Gastroesophageal sphincter (tissue), 4 donors: ENCODE data around the gene ZFP42. TPM values are rescaled to one million over a fixed set of nuclear protein-coding genes. Genes with fewer than 3 reads are reported as not detected.

Experiments
- ATAC-seq: fragments of 150-250 bp; one replicate; pipeline ENCODE4 v1.9.1; 2016; ENCODE audit warnings: mild to moderate bottlenecking, moderate library complexity
- H3K27ac ChIP-seq, 4 donors: fragments of 200-600 bp; sonication (generic) in 3 of 4; 1 replicate in 3 of 4; 2 replicates in 1 of 4; pipeline ENCODE4 v1.5.1; 2016 to 2019
- H3K27me3 ChIP-seq: fragments of 200-600 bp; sonication (generic); one replicate; pipeline ENCODE4 v1.5.1; 2019
- H3K36me3 ChIP-seq, 2 donors: fragments of 200-600 bp; sonication (generic); one replicate each; pipeline ENCODE4 v1.5.1; 2019; ENCODE audit warnings: control low read depth in 1 of 2
- H3K4me1 ChIP-seq, 3 donors: fragments of 200-600 bp; sonication (generic); 1 replicate in 2 of 3; 2 replicates in 1 of 3; pipeline ENCODE4 v1.5.1; 2016 to 2019; ENCODE audit warnings: control low read depth in 2 of 3
- H3K4me3 ChIP-seq, 2 donors: fragments of 200-600 bp; sonication (generic); one replicate each; pipeline ENCODE4 v1.5.1; 2019; ENCODE audit warnings: mild to moderate bottlenecking in 1 of 2, moderate library complexity in 1 of 2
- H3K9me3 ChIP-seq, 3 donors: fragments of 200-600 bp; sonication (generic); one replicate each; pipeline ENCODE4 v1.5.1; 2017 to 2019; ENCODE audit warnings: control low read depth in 2 of 3
- CTCF ChIP-seq, 4 experiments: fragments of 200-600 bp in 2 of 4; fragments of 450-650 bp in 2 of 4; sonication (generic) in 1 of 4; IDR thresholded peaks; one replicate each; pipeline ENCODE4 v1.5.1; 2017 to 2019; ENCODE audit warnings: antibody characterized with exemption in 4 of 4, mild to moderate bottlenecking in 2 of 4, moderate library complexity in 2 of 4
- EP300 ChIP-seq: sonication (generic); formaldehyde crosslinking; IDR thresholded peaks from one replicate; pipeline ENCODE4 v1.6.1; 2017; ENCODE audit warnings: antibody characterized with exemption, mild to moderate bottlenecking
- POLR2A ChIP-seq, 2 donors: fragments of 450-650 bp; IDR thresholded peaks; one replicate each; pipeline ENCODE4 v1.6.1; 2017; ENCODE audit warnings: antibody characterized with exemption in 2 of 2, mild to moderate bottlenecking in 2 of 2, moderate library complexity in 1 of 2
- POLR2AphosphoS5 ChIP-seq: sonication (generic); formaldehyde crosslinking; IDR thresholded peaks from one replicate; pipeline ENCODE4 v1.6.1; 2017; ENCODE audit warnings: antibody characterized with exemption
- WGBS, 2 donors: methylation state at CpG; one replicate each; pipeline ENCODE4 v1.1.5; 2018; ENCODE audit warnings: low coverage in 1 of 2; 5-methylcytosine and 5-hydroxymethylcytosine counted together
- total RNA-seq, 4 donors: library from RNA; depleted of rRNA; stranded (reverse); fragments of >200 nt; gene quantifications; one replicate each; pipeline ENCODE4 v1.1.0, GENCODE V29; 2016

The ZFP42 gene
- not detected for total RNA-seq

GRCh38 chr4:187995322-187996207 is at the start of gene ZFP42:
Gene ZFP42 (plus strand): TSS chr4:187995771. CDS start chr4:188002808, 7,037 bp downstream.
- no peaks in the 10 kb centered on the region for H3K4me1 ChIP-seq
- peaks cover 37% of the 10 kb centered on the region for H3K27me3 ChIP-seq
- ATAC-seq: no peak
- no peak within 1 kb of the TSS for H3K4me3 ChIP-seq
- TF ChIP-seq EP300 (no peak), POLR2AphosphoS5 (no peak), CTCF (IDR thresholded peaks at IDR 0.05) (no peak), POLR2A (IDR thresholded peaks at IDR 0.05) (no peak)
- peaks cover 0 to 11% (median 0%) of the 10 kb centered on the region in 3 donors for H3K9me3 ChIP-seq
- 19 to 30% methylated on average over 7 to 8 of the region's 58 CpGs for WGBS, 2 donors
- H3K36me3 ChIP-seq: no peaks in the 10 kb centered on the region
- no peak within 1 kb of the TSS for H3K27ac ChIP-seq

DNA sequence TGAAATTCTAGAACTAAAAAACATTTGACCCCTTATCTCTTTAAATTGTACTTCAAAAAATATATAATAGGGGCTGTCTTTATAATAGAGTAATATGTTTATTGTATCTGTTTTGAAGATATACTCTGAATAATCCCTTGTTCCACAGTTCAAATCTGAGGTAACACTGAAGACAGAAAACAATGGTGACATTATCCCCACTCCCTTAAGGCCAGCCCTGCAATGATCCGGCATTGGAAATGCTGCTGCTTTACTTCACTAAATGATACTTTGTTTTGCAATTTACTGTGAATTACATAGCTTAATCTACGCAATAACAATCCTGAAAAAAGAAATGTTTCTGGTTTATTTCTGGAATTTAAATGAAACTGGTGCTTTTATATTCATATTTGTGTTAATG is 34.4 kb upstream of the ZFP42 start:
- Histone ChIP-seq H3K27me3 (no peaks in the 10 kb centered on the region), H3K4me3 (no peak overlapping the region), H3K4me1 (peaks cover 0 to 11% (median 0%) of the 10 kb centered on the region in 3 donors), H3K9me3 (no peaks in the 10 kb centered on the region), H3K36me3 (no peaks in the 10 kb centered on the region), H3K27ac (no peak overlapping the region)
- TF ChIP-seq CTCF (IDR thresholded peaks at IDR 0.05): no peak
- TF ChIP-seq EP300: no peak
- TF ChIP-seq POLR2AphosphoS5: no peak
- no peak for TF ChIP-seq POLR2A (IDR thresholded peaks at IDR 0.05)
- WGBS, 2 donors: 71 to 90% methylated on average over 2 of the region's 2 CpGs
- no peak for ATAC-seq

GRCh38 chr4:187961961-187962360 is 33.6 kb upstream of the ZFP42 start:
- H3K9me3 ChIP-seq: no peaks in the 10 kb centered on the region
- H3K27ac ChIP-seq: no peak overlapping the region
- 13 to 51% methylated on average over 1 to 2 of the region's 2 CpGs for WGBS, 2 donors
- no peak overlapping the region for H3K4me3 ChIP-seq
- H3K27me3 ChIP-seq: no peaks in the 10 kb centered on the region
- TF ChIP-seq POLR2AphosphoS5: no peak
- no peak for TF ChIP-seq EP300
- TF ChIP-seq CTCF (IDR thresholded peaks at IDR 0.05): no peak
- no peak for TF ChIP-seq POLR2A (IDR thresholded peaks at IDR 0.05)
- H3K4me1 ChIP-seq: peaks cover 0 to 11% (median 0%) of the 10 kb centered on the region in 3 donors
- no peaks in the 10 kb centered on the region for H3K36me3 ChIP-seq
- no peak for ATAC-seq

DNA sequence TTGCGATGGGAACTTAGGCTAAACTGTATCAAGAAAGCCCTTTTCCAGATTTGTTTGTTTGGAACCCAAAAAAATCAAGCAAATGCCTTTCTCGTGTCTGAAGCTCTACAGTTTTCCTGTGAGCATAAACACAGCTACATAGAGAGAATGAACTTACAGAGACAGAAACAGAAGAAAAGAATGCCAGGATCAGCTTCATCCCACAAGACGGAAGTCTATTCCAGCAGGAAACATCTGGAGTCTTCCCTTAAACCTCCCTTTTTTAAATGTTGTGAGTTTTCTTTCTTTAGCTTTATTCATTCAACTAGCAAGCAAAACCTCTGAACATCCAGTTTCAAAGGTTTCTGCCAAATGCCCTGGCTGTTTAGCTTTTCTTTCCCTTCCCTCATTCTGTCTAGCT is 32.6 kb upstream of the ZFP42 start:
- no peaks in the 10 kb centered on the region for H3K27me3 ChIP-seq

More for the DNA sequence above, 32.6 kb upstream of the ZFP42 start:
- Histone ChIP-seq H3K4me3 (no peak overlapping the region), H3K4me1 (peaks cover 0 to 11% (median 0%) of the 10 kb centered on the region in 3 donors), H3K9me3 (no peaks in the 10 kb centered on the region), H3K27ac (no peak overlapping the region), H3K36me3 (no peaks in the 10 kb centered on the region)
- no peak for ATAC-seq
- no peak for TF ChIP-seq POLR2AphosphoS5
- no peak for TF ChIP-seq POLR2A (IDR thresholded peaks at IDR 0.05)
- no peak for TF ChIP-seq EP300
- no peak for TF ChIP-seq CTCF (IDR thresholded peaks at IDR 0.05)
- WGBS, 2 donors: 10 to 25% methylated on average over 3 of the region's 3 CpGs
